ENCODE results near the gene TSPO2.

DNA sequence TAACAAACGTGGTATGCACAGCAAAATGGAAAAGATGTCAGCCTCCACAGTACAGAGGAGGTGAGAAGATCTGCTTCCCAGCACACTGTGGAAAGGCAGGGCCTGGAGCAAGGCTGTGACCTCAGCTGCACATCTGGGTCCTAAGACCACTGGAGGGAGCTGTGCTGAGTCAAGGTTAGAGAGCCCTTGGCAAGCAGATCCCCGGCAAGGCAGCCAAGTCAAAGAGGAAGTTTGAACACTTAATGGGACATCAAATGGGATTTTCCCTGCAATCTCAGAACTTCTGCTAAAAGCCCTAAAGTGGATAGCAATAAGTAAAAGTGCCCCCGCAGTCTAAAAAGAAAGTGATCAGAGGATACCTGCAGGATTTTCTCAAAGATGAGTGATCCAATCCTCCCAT, 42.7 kb upstream of the TSPO2 start:
- TF ChIP-seq SUZ12 (IDR thresholded peaks at IDR 0.05; ENCODE audit: extremely low read depth, insufficient read depth, insufficient read length) (no peak), ZNF274 (IDR thresholded peaks at IDR 0.05; ENCODE audit: low read depth, low read length) (no peak), YY1 (IDR thresholded peaks at IDR 0.05; ENCODE audit: insufficient read depth, insufficient read length) (no peak)

All from NT2/D1 (cell line).